AG08396 (cell line): ENCODE results near the gene MED13L.

Source experiments
- DNase-seq: peaks from one replicate; pipeline ENCODE4 v3.0.0; 2012; ENCODE audit warnings: low spot score, mixed read lengths

The MED13L gene

DNA sequence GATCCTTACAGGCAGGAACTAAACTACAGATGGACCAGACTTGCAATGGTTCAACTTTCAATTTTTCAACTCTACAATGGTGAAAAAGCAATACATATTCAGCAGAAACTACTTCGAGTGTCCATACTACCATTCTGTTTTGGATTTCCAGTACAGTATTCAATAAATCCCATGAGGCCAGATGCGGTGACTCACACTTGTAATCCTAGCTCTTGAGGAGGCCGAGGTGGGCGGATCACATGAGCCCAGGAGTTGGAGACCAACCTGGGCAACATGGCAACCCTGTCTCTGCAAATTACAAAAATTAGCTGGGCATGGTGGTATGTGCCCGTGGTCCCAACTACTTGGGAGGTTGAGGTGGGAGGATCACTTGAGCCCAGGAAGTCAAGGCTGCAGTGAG, 336.1 kb downstream of the MED13L start:
- DNase-seq: no peak

DNA sequence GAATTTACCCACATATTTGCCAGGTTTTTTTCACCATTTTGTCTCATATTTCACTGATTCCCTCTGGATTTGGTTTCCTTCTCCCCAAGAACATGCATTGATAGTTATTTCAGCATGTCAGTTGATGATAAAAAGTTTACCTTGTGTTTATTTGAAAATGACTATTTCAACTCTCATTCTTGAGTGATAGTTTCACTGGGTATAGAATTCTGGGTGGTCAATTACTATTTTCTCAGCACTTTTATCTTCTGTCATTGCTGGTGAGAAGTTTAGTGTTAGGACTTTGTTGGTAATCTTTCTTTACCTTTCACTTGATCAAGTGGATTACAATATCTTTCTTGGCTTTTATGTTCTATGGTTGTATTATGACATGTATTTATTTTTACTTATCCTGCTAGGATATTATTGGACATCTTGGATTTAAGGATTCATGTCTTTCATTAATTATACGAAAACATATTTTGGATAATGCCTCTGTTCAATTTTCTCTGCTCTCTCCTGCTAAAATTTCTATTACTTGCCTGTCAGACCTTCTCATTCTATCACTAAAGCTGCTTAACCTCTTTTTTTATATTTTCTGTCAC, 338.6 kb downstream of the MED13L start:
- no peak for DNase-seq

DNA sequence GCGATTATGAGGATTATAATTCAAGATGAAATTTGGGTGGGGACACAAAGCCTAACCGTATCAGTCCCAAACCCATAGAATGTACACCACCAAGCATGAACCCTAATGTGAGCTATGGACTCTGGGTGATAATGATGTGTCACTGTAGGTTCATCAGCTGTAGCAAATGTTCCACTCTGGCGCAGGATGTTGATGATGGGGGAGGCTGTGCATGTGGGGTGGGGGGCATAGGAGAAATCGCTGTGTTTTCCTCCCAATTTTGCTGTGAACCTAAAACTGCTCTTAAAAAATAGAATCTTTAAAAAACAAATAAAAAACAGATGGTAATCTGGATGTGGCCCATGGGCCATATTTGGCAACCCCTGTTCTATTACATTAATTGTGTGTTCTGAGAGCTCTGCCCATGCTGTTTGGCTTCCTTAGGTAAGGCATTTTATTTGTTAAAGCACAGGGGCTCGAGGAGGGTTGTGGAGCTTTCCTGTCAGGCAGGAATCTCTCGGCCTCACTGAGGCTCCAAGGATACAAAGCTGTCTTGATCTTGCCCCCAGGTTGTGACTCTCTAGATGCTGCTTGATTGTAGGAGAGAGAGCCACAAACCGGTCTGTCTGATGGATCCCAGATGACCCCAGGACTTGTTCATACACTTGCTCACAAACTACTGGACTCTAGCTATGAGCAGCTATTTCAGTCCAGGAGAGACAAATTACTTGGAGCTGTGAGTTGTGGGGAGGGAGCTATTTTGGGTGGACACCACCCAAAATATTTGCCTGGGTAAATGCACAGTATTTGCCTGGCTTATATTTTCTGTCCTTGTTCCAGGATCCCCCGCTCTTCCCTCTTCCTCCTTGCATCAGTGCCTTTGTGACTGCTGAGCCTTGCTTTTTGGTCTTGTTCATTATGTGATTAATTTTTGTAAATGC, 340.2 kb downstream of the MED13L start:
- DNase-seq: no peak

DNA sequence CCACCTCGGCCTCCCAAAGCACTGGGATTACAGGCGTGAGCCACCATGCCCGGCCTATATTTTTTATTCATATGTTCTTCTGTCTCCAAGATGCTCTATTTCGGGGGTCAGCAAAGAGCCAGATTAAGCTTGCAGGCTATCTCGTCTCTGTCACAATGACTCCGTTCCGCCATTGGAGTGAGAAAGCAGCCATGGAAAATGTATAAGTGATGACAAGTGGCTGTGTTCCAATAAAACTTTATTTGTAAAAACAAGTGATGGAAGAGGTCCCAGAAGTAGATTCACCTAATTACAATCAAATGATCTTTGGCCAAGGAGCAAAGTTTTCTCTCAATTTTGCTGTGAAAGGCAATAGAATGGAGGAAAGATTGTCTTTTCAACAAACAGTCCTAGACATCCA, 342.6 kb downstream of the MED13L start:
- no peak for DNase-seq

DNA sequence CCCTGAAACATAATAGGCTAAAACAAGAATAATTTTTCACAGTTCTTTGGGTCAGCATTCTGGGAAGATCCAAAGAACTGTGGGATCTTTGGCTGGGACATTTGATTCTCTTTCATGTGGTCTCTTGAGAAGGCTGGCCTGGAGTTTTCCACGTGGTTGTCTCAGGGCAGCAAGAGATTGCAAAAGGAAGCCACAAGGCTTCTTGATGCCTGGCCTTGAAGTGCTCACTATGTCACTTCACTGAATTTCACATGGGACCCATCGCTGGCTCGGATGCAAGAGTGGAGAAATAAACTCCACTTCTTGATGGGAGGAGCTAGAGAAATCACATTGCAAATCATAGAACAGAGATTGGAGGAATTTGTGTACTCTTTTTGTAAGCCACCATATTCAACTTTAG, 343.4 kb downstream of the MED13L start:
- DNase-seq: no peak

DNA sequence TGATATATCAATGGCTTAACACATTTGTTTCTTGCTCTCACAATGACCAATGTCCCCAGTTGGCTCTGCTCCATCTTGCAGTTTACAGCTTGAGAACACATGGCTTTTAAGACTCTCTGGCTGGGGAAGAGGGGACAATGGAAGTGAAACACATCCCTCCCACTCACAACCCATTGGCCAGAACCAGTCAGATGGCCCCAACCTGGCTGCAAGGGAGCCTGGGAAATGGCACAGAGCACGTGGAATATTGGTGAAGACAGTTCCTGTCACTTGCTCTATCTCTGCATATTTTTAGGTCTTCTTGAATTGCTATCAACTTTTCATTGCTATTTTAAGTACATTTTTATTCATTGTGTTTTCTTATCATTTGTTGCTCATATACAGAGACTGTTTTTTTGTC, 345.4 kb downstream of the MED13L start:
- no peak for DNase-seq

DNA sequence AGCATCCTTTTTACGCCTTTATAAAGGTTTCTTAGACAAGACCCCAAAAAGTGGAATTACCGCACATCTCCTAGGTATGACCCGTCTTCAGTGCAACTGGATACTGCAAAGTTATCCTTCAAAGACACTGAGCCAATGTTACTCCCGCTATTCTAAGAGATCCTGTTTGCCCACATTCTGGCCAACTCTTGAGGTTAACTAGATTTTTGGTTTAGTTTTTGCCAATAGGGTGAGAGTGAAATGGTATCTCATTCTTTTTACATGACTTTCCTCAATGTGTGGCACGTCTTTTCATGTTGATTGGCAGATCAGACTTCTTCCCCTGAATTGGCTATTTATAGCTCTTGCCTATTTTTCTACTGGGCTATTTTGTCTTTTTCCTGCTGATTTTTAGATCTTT, 347.2 kb downstream of the MED13L start:
- DNase-seq: no peak

DNA sequence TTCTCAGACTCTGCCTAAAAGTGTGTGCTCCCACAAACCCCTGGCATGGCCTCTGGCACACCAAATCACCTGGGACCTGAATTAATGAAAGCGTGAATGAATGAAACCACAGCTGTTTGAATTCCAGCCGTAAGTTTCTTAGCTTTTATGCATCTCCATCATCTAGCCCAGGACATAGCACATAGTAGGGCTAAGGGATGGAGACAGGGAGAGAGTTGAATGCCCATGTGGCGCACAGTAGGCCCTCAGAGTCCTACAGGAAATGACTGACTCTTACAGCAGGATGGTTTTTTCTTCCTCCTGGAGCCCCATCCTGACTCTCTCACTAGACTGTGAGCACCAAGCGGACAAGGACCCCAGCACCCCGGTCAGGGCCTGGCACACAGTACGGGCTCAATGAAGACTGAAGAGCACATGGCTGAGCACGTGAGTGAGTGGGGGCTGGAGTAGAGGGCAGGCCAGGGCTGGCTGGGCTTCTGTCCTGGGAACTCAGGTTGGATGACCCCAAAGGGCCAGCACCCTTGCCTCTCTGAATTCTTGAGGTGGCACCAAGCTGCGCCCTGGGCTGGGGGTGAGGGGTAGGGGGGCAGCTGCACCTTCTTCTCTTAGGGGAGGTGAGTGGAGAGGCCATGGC, 351.3 kb downstream of the MED13L start:
- no peak for DNase-seq

DNA sequence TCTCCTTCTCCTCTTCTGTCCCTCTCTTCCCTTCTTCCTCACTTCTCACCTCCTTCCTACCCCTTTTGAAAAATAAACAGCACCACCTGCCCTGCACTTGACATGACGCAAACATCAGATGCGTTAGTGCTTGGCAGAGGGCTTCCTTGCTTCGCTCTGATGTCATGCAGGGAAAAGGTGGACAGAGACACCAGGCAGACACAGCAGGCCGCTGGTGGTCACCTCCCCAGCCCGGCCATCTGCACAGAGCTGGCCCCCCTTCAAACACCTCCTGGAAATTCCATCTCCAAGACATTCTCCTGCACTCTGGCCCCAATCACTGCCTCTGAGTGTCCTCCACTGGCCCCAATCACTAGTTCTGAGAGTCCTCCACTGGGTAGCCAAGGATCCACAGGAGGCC, 353.6 kb downstream of the MED13L start:
- no peak for DNase-seq

DNA sequence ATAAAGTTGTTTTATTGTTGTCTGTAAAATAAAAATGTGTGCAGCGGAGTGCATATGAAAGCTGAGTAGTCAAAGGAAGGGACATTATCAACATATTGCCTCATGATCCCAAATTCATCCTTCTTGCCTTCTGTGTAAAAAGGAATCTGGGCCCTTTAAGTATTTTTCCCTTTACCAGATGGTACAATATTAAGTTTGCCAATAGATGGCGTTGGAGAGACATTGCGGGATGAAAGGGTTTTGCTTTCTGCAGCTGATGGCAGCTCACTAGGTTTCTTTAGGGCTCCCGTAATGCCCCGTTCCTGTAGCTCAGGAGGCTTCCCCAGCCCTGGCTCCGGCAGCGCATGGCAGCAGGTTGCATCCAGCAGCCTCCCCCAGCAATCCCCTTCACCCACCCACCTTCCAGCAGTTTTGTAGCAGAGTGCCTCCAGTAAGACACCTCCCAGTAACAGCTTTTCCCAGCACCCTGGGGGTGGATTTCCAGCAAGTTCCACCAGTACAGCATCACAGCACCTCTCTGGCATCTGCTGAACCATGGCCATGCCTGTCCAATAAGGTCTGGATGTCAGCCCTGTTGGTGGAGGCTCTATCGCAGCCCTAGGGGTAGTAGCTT, 354.4 kb downstream of the MED13L start:
- no peak for DNase-seq

DNA sequence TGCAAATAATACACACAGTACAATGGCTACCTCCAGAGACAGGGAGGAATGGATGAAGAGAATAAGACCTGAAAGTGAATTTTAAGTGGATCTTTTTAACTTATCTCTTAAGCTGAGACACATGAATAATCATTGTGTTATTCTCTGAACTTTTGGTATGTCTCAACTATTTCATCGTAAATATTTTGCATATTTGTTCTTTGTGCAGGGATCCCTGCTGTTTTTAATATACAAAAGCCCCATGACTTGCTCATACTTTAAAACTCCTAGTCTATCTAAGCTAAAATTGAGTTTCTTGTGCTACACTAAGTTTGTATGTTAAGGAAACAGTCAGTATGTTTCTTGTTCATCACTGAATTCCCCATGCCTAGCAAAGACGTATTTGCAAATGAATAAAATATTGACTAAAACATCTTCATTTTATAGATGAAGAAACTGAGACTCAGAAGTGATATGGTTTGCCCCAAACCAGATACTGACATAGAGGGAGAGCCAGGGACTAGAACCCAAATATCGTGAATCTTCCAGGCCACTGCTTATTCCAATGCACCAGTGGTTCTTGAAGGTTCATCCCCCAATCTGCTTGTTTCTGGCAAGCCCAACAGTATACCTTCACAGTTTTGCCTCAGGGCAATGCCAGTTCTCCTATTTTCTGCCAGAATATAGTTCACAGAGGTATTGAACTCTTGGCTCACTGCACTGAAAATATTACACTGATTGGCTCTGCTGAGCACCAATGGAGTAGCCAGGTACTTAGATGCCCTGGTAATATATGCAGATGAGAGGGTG, 356.9 kb downstream of the MED13L start:
- DNase-seq: no peak

DNA sequence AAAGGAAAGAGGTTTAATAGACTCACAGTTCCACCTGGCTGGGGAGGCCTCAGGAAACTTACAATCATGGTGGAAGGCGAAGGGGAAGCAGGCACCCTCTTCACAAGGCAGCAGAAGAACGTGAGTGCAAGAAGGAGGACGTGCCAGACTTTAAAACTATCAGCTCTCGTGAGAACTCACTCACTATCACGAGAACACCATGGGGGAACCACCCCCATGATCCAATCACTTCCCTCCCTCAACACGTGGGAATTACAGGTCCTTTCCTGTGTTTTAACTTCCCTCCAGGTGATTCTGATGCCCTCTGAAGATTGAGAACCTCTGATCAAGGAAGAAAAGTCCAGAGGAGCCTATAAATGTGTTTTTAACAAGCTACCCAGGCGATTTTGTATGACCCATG, 358.7 kb downstream of the MED13L start:
- DNase-seq: no peak

DNA sequence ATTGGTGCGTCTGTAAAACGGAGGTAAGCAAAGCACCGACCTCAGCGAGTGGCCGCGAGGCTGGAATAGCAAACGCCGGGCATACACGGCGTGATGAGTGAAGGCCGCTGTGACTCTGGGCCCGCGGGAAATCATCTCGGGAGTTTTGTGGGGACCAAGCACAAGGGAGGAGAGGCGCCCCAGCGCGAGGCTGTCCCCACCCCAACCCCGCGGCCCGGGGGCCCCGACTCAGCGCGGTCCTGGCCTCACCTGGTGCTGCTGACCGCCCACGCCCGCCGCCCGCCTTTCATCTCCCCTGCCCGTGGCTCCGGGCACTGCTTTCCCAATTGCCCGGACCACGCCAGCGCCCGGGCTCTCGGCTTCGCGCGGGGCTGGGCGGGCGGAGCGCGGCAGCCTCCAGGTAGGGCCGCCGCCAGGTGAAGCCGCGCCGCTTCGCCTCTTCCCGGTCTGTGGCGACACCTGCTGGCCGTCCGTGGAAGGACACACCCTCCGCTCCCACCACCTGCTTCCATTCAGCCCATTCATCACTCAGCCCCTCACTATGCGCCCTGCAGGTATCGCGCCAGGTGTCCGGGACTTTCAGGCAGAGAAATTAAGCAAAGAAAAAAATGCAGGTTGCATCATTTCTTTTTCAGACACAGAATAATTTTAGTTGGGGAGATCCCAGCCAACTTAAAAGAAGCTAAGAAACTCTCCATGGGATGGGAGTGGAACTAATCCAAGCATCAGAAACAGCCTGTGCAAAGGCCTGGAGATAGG, 360.4 kb downstream of the MED13L start:
- DNase-seq: peak; percentile 73

DNA sequence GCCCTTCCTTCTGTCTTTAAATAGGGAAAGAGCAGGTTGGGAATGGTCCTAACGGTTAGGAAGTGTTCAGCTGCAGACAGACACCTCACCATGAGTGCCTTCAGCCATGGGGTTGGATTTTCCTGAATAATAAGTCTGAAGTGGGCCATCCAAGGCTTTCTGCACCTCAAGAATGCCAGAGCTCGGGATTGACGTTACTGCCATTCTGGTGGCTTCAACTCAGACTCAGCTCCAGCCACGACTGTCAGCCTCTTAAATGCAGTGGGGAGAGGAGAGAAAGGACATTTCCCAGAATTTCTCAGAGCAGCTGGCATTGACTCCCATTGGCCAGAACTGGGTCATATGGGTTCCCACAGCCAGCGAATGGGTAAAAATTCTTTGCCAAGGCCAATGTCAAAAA, 363.4 kb downstream of the MED13L start:
- DNase-seq: no peak

DNA sequence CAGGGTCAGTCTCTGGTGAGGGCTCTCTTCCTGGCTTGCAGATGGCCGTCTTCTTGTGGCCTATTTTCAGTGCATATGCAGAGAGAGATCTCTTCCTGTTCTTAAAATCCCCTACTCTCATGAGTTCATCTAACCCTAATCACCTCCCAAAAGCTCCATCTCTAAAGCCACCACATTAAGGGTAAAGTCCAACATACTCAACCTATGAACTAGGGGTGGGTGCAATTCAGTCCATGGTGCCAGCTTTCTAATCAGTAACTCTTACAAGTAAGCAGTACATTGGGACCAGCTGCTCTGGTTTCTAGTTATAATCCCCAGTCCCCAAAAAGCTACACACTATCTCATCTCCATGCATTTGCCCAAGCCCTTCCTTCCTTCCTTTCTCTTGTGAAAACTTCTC, 365.1 kb downstream of the MED13L start:
- no peak for DNase-seq

DNA sequence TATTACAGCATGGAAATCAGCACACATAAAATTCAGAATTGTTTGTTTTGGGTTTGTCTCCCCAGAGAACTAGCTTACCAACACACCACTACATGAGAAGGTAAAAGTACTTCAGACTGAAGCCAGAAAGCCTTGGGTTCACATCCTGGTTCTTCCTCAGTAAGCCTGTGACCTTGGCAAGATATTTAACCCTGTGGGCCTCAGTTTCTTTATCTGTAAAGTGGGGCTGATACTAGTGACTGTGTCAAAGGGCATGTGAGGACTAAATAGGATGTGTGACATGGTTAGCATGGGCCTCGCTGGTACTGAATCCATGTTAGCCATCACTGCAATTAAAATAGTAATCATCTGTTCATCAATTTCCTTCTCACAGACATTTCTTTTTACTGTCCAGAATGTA, 366.1 kb downstream of the MED13L start:
- no peak for DNase-seq

DNA sequence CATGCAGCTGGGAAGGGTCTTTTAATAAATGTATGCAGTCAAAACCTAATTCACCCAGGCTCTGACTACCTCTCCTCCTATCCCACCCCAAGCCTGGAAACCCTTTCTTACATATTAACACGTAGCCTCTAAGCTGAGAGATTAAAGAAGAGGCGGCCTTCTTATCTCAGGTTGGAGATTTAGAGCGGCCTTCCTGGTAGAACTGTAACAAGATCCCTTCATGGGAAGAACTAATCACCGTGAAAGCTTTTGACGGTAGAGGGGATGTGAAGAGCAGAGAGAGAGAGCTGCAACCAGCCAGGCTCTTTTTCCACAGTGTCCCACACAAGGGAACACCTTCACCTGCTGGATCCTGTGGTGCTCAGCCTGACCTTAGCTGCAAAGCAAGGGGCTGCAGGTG, 367.4 kb downstream of the MED13L start:
- DNase-seq: no peak
